Testis (tissue), 3 donors: Measurements from ENCODE around the gene PDF. TPM values are rescaled to one million over a fixed set of nuclear protein-coding genes. Genes with fewer than 3 reads are reported as not detected.

Experiments used
- DNase-seq: peaks from one replicate; pipeline ENCODE4 v3.0.0-alpha.2; 2019
- H3K27ac ChIP-seq, 2 donors: fragments of 200-600 bp; sonication (generic); one replicate each; pipeline ENCODE4 v1.5.1; 2019
- H3K27me3 ChIP-seq: fragments of 200-600 bp; sonication (generic); one replicate; pipeline ENCODE4 v1.5.1; 2019
- H3K36me3 ChIP-seq: fragments of 200-600 bp; sonication (generic); one replicate; pipeline ENCODE4 v1.5.1; 2017; ENCODE audit warnings: low read depth; ENCODE audit errors: missing control alignments
- H3K4me1 ChIP-seq: fragments of 200-600 bp; sonication (generic); one replicate; pipeline ENCODE4 v1.5.1; 2019
- H3K4me3 ChIP-seq, 2 donors: fragments of 200-600 bp; sonication (generic); one replicate each; pipeline ENCODE4 v1.5.1; 2017 to 2019
- H3K9me3 ChIP-seq: fragments of 200-600 bp; sonication (generic); one replicate; pipeline ENCODE4 v1.5.1; 2017
- CTCF ChIP-seq, 3 experiments: fragments of 450-650 bp in 2 of 3; fragments of 200-600 bp in 1 of 3; sonication (generic) in 1 of 3; IDR thresholded peaks; one replicate each; pipeline ENCODE4 v1.5.1; 2016 to 2019; ENCODE audit warnings: antibody characterized with exemption in 3 of 3, mild to moderate bottlenecking in 2 of 3, moderate library complexity in 1 of 3
- POLR2A ChIP-seq: fragments of 450-650 bp; IDR thresholded peaks from one replicate; pipeline ENCODE4 v1.6.1; 2017; ENCODE audit warnings: antibody characterized with exemption, mild to moderate bottlenecking, moderate library complexity
- WGBS, 2 donors: methylation state at CpG; one replicate each; pipeline ENCODE4 v1.1.5; 2018; 5-methylcytosine and 5-hydroxymethylcytosine counted together
- intact Hi-C: fragments of 100-400 bp; cut with DNase I; formaldehyde crosslinking; loops from one replicate; pipeline ENCODE4 v1.15.1; 2023; ENCODE audit warnings: low total_unique reads
- polyA plus RNA-seq: library from polyadenylated mRNA; stranded (reverse); fragments of 350-450 nt; fragmentation: Illumina TruSeq; extraction: RNeasy Lipid Tissue Mini Kit (QIAGEN cat#74804); gene quantifications from one replicate; pipeline ENCODE4 v1.2.3, GENCODE V29; 2014; ENCODE audit warnings: low read depth, low replicate concordance; ENCODE audit not compliant: insufficient read depth
- total RNA-seq, 2 donors: library from RNA; depleted of rRNA; stranded (reverse); fragments of >200 nt; gene quantifications; one replicate each; pipeline ENCODE4 v1.2.3, GENCODE V29; 2016

PDF gene
- total and polyA plus RNA-seq, 3 donors from 2014 or later, result 3.9 to 27.9 (median 25.7) TPM

DNA sequence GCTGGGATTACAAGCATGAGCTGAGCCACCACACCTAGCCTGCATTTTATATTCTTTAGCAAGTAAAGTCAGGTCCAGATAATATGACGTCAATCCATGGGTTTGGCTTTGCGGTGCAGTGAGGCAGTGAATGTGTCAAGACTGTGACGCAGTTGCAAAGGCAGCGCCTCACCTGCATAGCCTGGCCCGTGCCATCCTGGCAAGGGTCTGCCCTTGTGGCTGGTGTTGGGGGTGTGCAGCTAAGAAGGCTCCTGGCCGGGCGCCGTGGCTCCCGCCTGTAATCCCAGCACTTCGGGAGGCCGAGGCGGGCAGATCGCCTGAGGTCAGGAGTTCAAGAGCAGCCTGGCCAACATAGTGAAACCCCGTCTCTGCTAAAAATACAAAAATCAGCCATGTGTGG is 7.0 kb downstream of the PDF start:
- peak; percentile 9 for DNase-seq
- WGBS, 2 donors, result 74 to 78% methylated on average over 3 to 14 of the region's 14 CpGs
- no peak for TF ChIP-seq CTCF (IDR thresholded peaks at IDR 0.05)
- TF ChIP-seq POLR2A, result no peak
- Histone ChIP-seq H3K27ac (no peak overlapping the region), H3K4me3 (no peak overlapping the region), H3K9me3 (no peaks in the 10 kb centered on the region), H3K4me1 (no peaks in the 10 kb centered on the region), H3K27me3 (no peaks in the 10 kb centered on the region), H3K36me3 (no peaks in the 10 kb centered on the region)
- intact Hi-C loops, result no loop called here

GRCh38 chr16:69322343-69322742 is 8.0 kb downstream of the PDF start:
- H3K36me3 ChIP-seq, result no peaks in the 10 kb centered on the region
- intact Hi-C loops, result no loop called here
- no peak overlapping the region for H3K4me3 ChIP-seq
- H3K9me3 ChIP-seq, result no peaks in the 10 kb centered on the region
- no peaks in the 10 kb centered on the region for H3K27me3 ChIP-seq
- WGBS, 2 donors, result 84 to 92% methylated on average over 7 of the region's 7 CpGs
- no peaks in the 10 kb centered on the region for H3K4me1 ChIP-seq
- TF ChIP-seq CTCF (IDR thresholded peaks at IDR 0.05) (no peak), POLR2A (no peak)
- DNase-seq, result no peak
- no peak overlapping the region for H3K27ac ChIP-seq

- no peak for DNase-seq
- TF ChIP-seq CTCF (IDR thresholded peaks at IDR 0.05) (no peak), POLR2A (no peak)
- H3K4me1 ChIP-seq, result no peaks in the 10 kb centered on the region
Observed at GRCh38 chr16:69321080-69321479, 9.3 kb downstream of the PDF start.

DNA sequence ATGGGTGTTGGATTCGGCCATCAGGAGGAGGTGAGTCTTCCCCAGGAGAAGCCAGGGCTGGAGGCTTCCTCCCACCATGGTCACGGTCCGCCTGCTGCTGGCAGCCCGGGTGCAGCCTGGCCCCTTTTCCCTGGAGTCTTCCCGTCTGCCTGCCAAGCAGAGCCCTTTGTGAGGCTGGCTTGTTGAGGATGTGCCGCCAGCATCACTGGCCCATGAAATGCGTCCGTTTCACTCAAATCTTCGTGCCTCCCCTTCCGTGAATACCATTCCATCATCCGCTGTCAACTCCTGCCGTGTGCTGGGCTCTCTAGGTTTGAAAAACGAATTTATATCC is 9.7 kb downstream of the PDF start:
- WGBS, 2 donors, result 88 to 90% methylated on average over 13 of the region's 13 CpGs
- intact Hi-C loops, result no loop called here
- H3K27me3 ChIP-seq, result no peaks in the 10 kb centered on the region
- TF ChIP-seq CTCF (IDR thresholded peaks at IDR 0.05), result no peak
- no peak for TF ChIP-seq POLR2A
- no peaks in the 10 kb centered on the region for H3K9me3 ChIP-seq
- no peak overlapping the region for H3K27ac ChIP-seq
- H3K36me3 ChIP-seq, result no peaks in the 10 kb centered on the region
- H3K4me1 ChIP-seq, result no peaks in the 10 kb centered on the region
- no peak overlapping the region for H3K4me3 ChIP-seq
- DNase-seq, result no peak

More at GRCh38 chr16:69321080-69321479, 9.3 kb downstream of the PDF start:
- H3K4me3 ChIP-seq, result no peak overlapping the region
- H3K9me3 ChIP-seq, result no peaks in the 10 kb centered on the region
- no peaks in the 10 kb centered on the region for H3K27me3 ChIP-seq
- WGBS, 2 donors, result 87 to 90% methylated on average over 19 to 22 of the region's 22 CpGs
- H3K36me3 ChIP-seq, result no peaks in the 10 kb centered on the region
- intact Hi-C loops, result no loop called here
- H3K27ac ChIP-seq, result no peak overlapping the region

DNA sequence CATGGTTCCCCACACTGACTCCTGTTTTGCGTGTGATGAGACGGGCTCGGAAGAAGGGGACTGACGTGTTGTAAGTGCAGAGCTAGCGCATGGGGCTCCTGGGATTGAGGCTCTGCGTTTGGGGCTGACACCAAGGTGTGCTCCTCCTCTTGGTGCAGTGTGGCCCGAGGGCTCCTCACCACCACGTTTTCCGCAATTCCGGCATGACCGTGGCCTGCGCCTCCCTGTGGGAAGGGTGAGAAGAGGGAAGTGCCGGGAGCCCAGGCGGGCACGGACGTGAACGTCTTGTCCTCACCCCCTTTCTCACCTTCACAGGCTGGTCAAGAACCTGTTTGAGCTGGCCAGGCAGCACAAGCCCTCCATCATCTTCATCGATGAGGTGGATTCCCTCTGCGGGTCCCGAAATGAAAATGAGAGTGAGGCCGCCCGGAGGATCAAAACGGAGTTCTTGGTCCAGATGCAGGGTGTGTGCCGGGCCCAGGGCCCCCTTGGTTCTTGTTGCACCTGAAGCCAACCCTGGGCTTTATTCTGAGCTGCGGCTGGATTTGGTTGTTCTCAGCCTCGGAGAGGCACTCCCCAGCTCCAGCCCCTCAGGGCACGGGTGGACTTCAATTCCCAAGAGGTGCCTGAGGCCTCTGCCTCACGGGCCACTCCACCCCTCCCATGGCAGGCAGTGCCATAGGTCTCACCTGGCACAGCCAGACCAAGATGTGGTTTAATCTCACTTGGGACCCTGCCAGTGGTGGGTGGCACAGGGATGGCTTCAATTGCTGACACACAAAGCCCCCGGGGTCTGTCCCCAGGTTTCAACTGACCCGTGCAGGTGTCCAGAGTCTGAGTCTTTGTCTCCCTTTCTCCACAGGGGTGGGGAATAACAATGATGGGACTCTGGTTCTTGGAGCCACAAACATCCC is 10.3 kb downstream of the PDF start:
- Histone ChIP-seq H3K27me3 (no peaks in the 10 kb centered on the region), H3K9me3 (no peaks in the 10 kb centered on the region), H3K4me3 (no peak overlapping the region), H3K27ac (no peak overlapping the region), H3K4me1 (no peaks in the 10 kb centered on the region), H3K36me3 (no peaks in the 10 kb centered on the region)
- no peak for DNase-seq
- WGBS, 2 donors, result 86 to 90% methylated on average over 28 to 30 of the region's 30 CpGs
- TF ChIP-seq CTCF (IDR thresholded peaks at IDR 0.05) (no peak), POLR2A (no peak)
- intact Hi-C loops, result no loop called here
